ENCODE measurements around the gene OR4A47.
"Not testable (repeated sequence)": the region's sequence is repeated elsewhere in the genome, so short reads cannot be mapped to it uniquely, and the experiment has no call there.

The OR4A47 gene, protein sequence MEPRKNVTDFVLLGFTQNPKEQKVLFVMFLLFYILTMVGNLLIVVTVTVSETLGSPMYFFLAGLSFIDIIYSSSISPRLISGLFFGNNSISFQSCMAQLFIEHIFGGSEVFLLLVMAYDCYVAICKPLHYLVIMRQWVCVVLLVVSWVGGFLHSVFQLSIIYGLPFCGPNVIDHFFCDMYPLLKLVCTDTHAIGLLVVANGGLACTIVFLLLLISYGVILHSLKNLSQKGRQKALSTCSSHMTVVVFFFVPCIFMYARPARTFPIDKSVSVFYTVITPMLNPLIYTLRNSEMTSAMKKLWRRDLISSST

GRCh38 chr11:48488493-48488892, at the start of gene OR4A47:
OR4A47 (plus strand) TSS chr11:48488793; CDS start chr11:48488793, 0 bp downstream.
- not testable (repeated sequence) for H3K4me1 Mint-ChIP-seq, H3K9me3 Mint-ChIP-seq, H3K27me3 Mint-ChIP-seq, ATAC-seq, H3K27ac Mint-ChIP-seq, H3K36me3 Mint-ChIP-seq, H3K4me3 Mint-ChIP-seq

DNA sequence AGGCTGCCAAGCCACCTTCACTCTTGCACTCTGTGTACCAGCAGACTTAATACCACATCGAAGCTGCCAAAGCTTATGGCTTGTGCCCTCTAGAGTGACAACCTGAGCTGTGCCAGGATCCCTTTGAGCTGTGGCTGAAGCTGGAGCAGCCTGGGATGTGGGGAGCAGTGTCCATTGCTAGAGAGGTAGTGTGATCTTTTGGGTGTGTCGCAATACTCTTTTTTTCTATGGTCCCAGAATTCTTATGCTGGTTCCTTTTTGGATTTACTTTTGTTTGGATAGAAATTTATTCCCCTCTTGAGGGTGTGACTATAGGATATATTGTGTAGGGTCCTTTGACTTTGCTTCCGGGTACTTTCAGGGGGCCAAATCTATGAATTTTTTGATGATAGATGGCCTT, 32.7 kb upstream of the OR4A47 start:
- H3K27ac Mint-ChIP-seq, H3K9me3 Mint-ChIP-seq: not testable (repeated sequence)

DNA sequence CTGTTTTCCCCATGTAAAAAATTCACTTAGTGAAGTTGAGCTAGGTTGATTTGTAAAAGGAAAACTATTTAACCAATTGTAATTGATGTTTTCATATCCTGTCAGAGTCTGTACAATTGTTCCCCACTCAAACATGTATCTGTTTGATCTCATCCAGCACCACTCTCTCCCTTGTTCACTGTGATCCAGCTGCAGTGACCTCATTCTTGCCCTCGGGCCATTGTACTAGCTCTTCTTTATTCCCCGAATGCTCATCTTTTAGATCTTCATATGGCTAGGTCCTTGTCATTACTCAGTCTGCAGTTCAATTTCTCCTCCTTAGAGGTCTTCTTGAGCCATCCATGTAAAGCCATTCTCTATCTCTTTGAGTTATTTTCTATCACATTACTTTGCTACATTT, 14.6 kb upstream of the OR4A47 start:
- not testable (repeated sequence) for H3K27ac Mint-ChIP-seq, H3K27me3 Mint-ChIP-seq, H3K9me3 Mint-ChIP-seq, H3K36me3 Mint-ChIP-seq, ATAC-seq, H3K4me1 Mint-ChIP-seq, H3K4me3 Mint-ChIP-seq

More for the DNA sequence above, 32.7 kb upstream of the OR4A47 start:
- not testable (repeated sequence) for H3K4me3 Mint-ChIP-seq, ATAC-seq, H3K27me3 Mint-ChIP-seq, H3K4me1 Mint-ChIP-seq, H3K36me3 Mint-ChIP-seq

DNA sequence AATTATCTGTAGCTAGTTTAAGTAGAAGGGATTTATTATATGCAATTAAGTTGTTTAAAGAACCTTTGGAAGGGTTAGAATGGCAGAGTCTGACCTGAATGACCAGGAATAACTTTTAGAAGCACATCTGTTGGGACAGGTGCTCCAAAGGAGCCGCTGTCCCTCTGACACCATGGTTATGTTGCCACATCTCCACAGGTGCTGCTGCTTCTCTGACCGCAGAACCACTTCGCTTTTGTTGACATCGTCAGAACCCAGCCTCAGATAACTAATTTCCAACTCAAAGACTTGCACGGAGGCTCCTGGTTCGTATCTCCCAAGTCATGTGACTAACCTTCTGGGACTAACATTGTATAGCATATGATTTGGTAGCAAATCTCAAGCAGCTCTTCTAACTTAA, 13.9 kb upstream of the OR4A47 start:
- not testable (repeated sequence) for H3K36me3 Mint-ChIP-seq, H3K27ac Mint-ChIP-seq, ATAC-seq

GRCh38 chr11:48506169-48506568, 17.6 kb downstream of the OR4A47 start:
- not testable (repeated sequence) for H3K27ac Mint-ChIP-seq, ATAC-seq, H3K4me3 Mint-ChIP-seq, H3K36me3 Mint-ChIP-seq, H3K9me3 Mint-ChIP-seq, H3K4me1 Mint-ChIP-seq, H3K27me3 Mint-ChIP-seq

More for the DNA sequence above, 13.9 kb upstream of the OR4A47 start:
- H3K4me1 Mint-ChIP-seq, H3K4me3 Mint-ChIP-seq, H3K27me3 Mint-ChIP-seq, H3K9me3 Mint-ChIP-seq: not testable (repeated sequence)

DNA sequence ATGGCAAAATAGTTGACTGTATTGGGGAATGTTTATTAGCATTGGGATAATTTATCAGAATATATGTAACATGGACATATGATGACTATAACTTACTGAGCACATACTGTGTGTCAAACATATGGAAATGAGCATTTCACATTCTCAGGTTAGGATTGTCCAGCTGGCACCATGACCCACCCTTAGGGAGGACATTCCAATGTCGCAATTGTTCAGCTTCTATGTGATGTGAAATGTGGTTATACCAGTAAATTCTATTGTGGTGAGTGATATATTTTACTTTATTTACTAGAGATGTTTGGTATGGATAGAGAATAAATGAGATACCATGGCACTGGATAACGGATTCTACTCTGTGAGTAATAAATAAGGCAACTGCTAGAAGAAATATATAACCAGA, 50.4 kb downstream of the OR4A47 start:
- no peaks in the 10 kb centered on the region for H3K27me3 Mint-ChIP-seq
- peaks cover 4% of the 10 kb centered on the region for H3K9me3 Mint-ChIP-seq
- ATAC-seq: no peak
- H3K27ac Mint-ChIP-seq: no peak overlapping the region
- H3K4me1 Mint-ChIP-seq: no peaks in the 10 kb centered on the region
- no peak overlapping the region for H3K4me3 Mint-ChIP-seq
- H3K36me3 Mint-ChIP-seq: no peaks in the 10 kb centered on the region
